ENCODE data around the gene SEPTIN10. TPM values are rescaled to one million over a fixed set of nuclear protein-coding genes. Genes with fewer than 3 reads are reported as not detected.

Gene SEPTIN10
- total and polyA plus RNA-seq, 2 of the 8 experiments (the other 6 are each of a cell fraction or from before 2014, with no cell fraction given), result 23.7 to 101 TPM

DNA sequence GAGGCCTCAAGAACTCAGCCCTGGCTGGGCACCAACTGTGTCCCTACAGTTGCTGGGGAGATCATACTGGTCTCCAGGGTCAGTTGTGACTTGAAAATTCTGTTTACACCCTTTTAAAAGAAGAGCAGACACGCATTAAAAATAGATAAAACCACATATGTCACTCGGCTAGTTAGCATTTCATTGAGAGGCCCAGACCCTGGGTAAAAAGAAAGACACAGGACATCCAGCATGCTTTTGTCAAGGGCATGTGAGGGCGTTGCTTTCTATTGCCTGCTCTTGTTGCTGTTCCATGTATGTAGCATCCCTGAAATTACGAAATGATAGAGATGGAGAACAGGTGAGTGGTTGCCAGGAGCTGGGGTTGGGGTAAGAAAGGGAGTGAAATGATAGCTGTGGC, 94.3 kb downstream of the SEPTIN10 start (continued):
- TF ChIP-seq RNF2 (IDR thresholded peaks at IDR 0.05; ENCODE audit: borderline replicate concordance, low read depth, low read length, missing control alignments, poor library complexity, severe bottlenecking) (no peak), EP300 (IDR thresholded peaks at IDR 0.05; ENCODE audit: borderline replicate concordance in 1 of 2, low read depth in 2 of 2, low read length in 2 of 2) (no peak), GABPA (IDR thresholded peaks at IDR 0.05; ENCODE audit: borderline replicate concordance, insufficient read depth, low read length) (no peak), CHD2 (IDR thresholded peaks at IDR 0.05; ENCODE audit: low read length) (no peak)
- TF ChIP-seq, protein P1, sequence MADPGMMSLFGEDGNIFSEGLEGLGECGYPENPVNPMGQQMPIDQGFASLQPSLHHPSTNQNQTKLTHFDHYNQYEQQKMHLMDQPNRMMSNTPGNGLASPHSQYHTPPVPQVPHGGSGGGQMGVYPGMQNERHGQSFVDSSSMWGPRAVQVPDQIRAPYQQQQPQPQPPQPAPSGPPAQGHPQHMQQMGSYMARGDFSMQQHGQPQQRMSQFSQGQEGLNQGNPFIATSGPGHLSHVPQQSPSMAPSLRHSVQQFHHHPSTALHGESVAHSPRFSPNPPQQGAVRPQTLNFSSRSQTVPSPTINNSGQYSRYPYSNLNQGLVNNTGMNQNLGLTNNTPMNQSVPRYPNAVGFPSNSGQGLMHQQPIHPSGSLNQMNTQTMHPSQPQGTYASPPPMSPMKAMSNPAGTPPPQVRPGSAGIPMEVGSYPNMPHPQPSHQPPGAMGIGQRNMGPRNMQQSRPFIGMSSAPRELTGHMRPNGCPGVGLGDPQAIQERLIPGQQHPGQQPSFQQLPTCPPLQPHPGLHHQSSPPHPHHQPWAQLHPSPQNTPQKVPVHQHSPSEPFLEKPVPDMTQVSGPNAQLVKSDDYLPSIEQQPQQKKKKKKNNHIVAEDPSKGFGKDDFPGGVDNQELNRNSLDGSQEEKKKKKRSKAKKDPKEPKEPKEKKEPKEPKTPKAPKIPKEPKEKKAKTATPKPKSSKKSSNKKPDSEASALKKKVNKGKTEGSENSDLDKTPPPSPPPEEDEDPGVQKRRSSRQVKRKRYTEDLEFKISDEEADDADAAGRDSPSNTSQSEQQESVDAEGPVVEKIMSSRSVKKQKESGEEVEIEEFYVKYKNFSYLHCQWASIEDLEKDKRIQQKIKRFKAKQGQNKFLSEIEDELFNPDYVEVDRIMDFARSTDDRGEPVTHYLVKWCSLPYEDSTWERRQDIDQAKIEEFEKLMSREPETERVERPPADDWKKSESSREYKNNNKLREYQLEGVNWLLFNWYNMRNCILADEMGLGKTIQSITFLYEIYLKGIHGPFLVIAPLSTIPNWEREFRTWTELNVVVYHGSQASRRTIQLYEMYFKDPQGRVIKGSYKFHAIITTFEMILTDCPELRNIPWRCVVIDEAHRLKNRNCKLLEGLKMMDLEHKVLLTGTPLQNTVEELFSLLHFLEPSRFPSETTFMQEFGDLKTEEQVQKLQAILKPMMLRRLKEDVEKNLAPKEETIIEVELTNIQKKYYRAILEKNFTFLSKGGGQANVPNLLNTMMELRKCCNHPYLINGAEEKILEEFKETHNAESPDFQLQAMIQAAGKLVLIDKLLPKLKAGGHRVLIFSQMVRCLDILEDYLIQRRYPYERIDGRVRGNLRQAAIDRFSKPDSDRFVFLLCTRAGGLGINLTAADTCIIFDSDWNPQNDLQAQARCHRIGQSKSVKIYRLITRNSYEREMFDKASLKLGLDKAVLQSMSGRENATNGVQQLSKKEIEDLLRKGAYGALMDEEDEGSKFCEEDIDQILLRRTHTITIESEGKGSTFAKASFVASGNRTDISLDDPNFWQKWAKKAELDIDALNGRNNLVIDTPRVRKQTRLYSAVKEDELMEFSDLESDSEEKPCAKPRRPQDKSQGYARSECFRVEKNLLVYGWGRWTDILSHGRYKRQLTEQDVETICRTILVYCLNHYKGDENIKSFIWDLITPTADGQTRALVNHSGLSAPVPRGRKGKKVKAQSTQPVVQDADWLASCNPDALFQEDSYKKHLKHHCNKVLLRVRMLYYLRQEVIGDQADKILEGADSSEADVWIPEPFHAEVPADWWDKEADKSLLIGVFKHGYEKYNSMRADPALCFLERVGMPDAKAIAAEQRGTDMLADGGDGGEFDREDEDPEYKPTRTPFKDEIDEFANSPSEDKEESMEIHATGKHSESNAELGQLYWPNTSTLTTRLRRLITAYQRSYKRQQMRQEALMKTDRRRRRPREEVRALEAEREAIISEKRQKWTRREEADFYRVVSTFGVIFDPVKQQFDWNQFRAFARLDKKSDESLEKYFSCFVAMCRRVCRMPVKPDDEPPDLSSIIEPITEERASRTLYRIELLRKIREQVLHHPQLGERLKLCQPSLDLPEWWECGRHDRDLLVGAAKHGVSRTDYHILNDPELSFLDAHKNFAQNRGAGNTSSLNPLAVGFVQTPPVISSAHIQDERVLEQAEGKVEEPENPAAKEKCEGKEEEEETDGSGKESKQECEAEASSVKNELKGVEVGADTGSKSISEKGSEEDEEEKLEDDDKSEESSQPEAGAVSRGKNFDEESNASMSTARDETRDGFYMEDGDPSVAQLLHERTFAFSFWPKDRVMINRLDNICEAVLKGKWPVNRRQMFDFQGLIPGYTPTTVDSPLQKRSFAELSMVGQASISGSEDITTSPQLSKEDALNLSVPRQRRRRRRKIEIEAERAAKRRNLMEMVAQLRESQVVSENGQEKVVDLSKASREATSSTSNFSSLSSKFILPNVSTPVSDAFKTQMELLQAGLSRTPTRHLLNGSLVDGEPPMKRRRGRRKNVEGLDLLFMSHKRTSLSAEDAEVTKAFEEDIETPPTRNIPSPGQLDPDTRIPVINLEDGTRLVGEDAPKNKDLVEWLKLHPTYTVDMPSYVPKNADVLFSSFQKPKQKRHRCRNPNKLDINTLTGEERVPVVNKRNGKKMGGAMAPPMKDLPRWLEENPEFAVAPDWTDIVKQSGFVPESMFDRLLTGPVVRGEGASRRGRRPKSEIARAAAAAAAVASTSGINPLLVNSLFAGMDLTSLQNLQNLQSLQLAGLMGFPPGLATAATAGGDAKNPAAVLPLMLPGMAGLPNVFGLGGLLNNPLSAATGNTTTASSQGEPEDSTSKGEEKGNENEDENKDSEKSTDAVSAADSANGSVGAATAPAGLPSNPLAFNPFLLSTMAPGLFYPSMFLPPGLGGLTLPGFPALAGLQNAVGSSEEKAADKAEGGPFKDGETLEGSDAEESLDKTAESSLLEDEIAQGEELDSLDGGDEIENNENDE (IDR thresholded peaks at IDR 0.05; ENCODE audit: insufficient replicate concordance, low read length), result no peak

All from H1 (cell line).